ENCODE data around the gene PTPRK. TPM values are rescaled to one million over a fixed set of nuclear protein-coding genes. Genes with fewer than 3 reads are reported as not detected.

PTPRK gene
- total RNA-seq, 1 donor from 2014 or later = 46.3 TPM

DNA sequence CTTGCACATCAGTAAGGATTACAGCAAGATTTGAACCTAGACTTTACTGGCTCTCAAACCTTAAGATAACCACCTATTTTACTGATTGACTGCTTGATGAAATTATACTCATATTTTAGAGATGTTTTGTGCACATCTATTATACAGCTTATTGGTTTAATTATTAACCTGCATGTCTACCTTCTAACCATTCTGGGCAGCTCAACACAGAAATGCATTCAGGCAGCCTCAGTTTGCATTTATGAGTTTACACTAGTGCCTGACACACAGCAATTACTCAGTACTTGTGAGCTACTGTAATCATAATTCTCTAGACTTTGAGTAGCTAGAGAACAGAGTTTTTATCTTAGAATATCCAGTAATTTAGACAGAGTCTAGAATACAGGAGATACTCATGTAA, 345.7 kb downstream of the PTPRK start:
- DNase-seq = no peak

GRCh38 chr6:128172752-128173682, 347.4 kb downstream of the PTPRK start:
- DNase-seq = no peak

- DNase-seq = no peak
Measured at GRCh38 chr6:128172081-128172480, 348.3 kb downstream of the PTPRK start.

GRCh38 chr6:128171182-128171581, 349.2 kb downstream of the PTPRK start:
- DNase-seq = no peak

GRCh38 chr6:128168244-128168643, 352.2 kb downstream of the PTPRK start:
- no peak for DNase-seq

DNA sequence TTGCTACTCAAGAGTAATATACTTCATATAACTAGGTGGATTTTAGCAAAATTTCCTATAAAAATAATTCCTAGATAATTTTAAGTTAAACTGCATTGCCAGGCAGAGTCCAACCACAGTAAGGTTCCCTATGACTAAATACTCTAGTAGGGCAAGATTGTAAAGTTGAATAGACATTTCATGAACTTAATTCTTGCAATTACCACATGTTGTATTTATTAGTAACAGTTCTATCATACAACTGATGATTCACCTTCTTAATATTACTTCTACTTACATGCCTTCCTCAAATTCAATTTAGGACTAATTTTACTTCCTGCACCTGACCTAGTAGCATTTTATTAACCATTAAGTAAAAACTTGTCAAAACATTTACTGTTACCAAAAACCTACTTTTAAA, 352.8 kb downstream of the PTPRK start:
- DNase-seq = no peak

DNA sequence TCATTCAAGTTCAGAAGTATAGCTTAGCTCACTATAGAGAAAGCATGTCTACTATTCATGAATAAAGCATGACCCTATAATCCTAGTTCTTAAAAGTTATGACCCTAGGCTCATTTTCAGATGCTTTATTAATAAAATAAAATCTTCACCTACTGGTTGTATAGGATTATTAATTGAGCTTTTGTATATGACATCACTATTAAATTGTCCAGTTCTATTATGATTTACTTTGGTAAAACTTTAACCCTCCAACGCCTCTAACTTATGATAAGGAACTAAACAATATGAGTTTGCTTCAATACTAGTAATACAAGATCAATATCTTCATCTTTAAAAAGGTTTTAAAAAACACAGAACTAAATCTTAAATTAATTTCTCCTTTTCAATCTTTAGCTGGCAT, 356.1 kb downstream of the PTPRK start:
- no peak for DNase-seq

DNA sequence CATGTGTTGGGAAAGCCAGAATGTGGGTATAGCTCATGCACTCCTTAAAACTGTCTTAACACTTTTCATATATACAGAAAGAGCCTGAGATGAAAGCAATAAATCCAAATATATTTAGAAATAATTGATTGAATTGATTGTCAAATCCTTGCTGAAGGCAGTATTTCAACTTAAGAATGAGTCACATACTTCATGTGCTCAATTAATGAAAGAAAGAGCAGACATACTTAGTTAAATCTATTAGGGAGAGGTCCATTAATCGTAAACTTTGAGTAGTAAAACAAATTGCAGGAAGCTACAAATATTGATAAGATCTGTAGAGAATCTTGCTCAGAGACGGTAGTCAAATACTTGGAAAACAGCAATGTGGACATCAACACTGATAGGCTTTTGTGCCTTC, 358.0 kb downstream of the PTPRK start:
- no peak for DNase-seq

- no peak for DNase-seq
Measured at GRCh38 chr6:128161839-128162238, 358.6 kb downstream of the PTPRK start.

GRCh38 chr6:128161263-128161662, 359.1 kb downstream of the PTPRK start:
- DNase-seq = no peak

GRCh38 chr6:128158496-128158895, 361.9 kb downstream of the PTPRK start:
- no peak for DNase-seq

- no peak for DNase-seq
Measured at GRCh38 chr6:128156321-128157111, 363.9 kb downstream of the PTPRK start.

DNA sequence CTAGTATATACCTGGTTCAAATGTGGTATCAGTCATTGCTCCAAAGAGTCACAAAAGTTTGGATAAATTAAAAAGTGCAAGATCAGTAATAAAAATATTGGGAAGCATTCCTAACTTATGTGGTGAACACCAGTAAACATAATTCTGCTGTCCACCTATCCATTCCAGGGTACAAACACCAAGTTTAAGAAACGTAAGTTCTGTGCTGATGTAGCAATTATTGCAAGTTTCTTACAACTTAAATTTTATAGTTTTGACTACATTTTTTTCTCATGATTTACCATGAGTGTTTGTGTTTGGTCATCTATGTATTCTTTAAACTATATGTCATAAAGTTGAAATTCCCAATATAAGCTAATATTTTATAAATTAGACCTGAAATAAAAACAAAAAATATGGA, 364.6 kb downstream of the PTPRK start:
- DNase-seq = no peak

DNA sequence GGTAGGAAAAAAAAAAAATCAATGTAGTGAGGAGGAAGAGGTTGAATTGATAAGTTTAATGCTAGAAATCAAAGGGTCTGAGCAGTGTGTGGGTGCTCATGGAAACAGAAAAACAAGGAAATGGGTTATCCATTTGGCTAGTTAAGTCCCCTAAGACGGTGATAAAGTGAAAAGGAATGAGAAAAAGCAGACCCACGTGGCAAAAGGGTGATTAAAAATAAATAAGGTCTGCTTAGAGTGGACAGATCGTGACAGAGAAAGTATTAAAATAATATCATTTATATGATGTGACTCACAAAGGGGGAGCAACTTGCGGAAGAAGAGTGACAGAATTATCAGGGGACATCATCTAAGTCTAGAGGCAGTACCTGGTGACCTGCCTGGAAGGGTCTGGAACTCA, 367.8 kb downstream of the PTPRK start:
- DNase-seq = no peak

GRCh38 chr6:128150376-128150775, 370.0 kb downstream of the PTPRK start:
- DNase-seq = peak; percentile 17

DNA sequence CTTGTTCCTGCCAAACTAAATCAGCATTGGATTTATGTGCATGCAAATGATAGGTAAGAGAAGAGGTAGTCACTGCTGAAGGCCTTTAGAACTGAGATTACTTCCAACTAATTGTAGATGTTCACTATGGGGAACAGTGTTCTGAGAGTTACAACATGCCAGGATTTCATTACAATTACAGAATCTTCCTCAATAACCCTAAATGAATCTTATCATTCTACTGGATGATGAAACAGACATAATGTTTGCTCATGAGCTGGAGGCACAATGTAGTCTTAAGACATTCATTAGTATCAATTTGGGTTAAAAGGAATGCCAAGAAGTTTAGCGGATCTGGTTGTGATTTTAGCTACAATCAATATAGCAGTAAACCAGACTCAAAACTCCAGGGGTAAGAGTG, 370.6 kb downstream of the PTPRK start:
- DNase-seq = no peak

DNA sequence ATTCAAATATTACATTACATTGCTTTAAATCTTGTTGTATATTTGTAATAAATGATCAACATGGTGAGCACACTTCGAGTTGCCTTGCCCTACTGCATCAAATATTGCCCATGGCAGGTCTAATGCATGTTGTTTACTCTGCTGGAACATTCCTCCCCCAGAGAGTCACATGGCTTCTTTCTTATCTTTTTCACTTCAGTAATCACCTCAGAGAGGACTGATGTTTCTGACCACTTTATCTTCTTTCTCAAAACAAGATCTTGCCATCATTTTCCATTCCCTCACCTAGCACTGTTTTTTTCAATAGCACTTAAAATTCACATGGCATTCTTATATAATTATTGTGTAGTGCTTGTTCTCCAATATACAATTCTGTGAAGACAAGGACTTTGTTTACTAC, 376.1 kb downstream of the PTPRK start:
- DNase-seq = no peak

- no peak for DNase-seq
Measured at GRCh38 chr6:128141932-128142331, 378.5 kb downstream of the PTPRK start.

DNA sequence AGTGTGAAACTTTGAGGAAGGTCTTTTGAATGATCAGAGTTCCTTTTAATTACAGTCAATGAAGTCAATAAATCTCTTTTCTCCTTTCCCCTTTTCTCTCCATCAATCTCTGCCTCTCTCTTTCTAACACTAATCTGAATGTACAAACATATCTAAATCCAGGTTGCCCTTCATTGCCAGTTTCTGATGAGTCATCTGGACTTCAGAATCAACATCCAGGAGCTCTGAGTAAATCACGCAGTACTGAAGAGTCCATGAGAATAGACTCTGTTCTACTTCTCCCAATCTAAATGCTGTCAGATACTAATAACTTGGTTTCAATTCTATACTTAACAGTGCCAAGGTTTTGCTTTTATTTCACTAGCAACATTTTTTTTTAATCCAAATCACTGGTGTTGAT, 380.9 kb downstream of the PTPRK start:
- DNase-seq = no peak

DNA sequence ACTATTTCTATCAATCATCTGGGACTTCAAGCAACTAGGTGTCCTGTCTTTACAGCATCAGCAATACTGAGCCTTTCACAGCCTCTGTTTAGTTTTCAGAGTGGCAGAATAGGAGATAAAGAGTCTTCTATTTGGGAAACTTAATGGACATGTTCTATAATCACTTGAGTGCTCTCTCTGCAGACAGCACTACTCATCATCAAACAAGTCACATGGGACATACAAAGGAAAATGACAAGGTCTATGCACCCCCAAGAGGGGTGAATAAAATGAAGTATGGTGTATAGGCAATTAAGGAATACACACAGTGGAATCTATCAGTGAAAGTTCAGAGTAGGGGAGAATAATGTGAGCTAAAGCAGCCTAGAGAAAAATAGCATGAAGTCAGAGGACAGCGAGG, 381.7 kb downstream of the PTPRK start:
- no peak for DNase-seq

- DNase-seq = no peak
Measured at GRCh38 chr6:128135325-128135724, 385.1 kb downstream of the PTPRK start.

GRCh38 chr6:128131566-128131965, 388.8 kb downstream of the PTPRK start:
- DNase-seq = no peak

DNA sequence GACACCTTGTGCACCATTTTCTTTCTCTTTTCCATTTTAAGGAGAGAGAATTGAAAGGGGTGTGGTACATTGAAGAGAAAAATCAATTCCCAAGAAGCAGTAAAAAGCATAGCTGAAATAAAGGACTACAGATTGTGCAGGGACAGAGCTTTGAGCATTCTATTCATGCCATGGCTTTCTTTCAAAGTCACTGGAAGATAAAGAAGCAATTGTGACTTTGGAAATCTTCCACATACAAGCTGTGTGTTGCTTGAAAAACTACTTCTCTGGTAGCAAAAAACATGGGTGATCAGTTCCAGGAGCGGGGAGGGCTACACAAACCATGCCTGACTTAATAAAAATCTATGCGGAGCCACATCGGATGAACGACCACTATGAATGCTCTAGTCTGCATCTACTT, 389.4 kb downstream of the PTPRK start:
- no peak for DNase-seq

- no peak for DNase-seq
Measured at GRCh38 chr6:128129679-128130078, 390.7 kb downstream of the PTPRK start.
